ENCODE results near the gene GLOD5. TPM values are rescaled to one million over a fixed set of nuclear protein-coding genes. Genes with fewer than 3 reads are reported as not detected.

GLOD5 gene
- total and polyA plus RNA-seq, 9 of the 15 experiments (the other 6 are each of a cell fraction or from before 2014, with no cell fraction given) = 0.27 to 4.4 (median 2.2) TPM

GRCh38 chrX:48800574-48801279, 39.2 kb downstream of the GLOD5 start (continued):
- TF ChIP-seq AFF1 (IDR thresholded peaks at IDR 0.05; ENCODE audit: low read depth in 1 of 2, partially characterized antibody in 2 of 2) = peak; percentile 13 to 85
- TF ChIP-seq SMARCA5 (IDR thresholded peaks at IDR 0.05) = peak; percentile 74
- 0 out of 2 replicates have a peak, but pooled peaks have one; percentile 12 for TF ChIP-seq OTX1 (CRISPR knock-in tag; IDR thresholded peaks at IDR 0.05)
- no peak for TF ChIP-seq ZC3H8 (IDR thresholded peaks at IDR 0.05)
- no peak for TF ChIP-seq CEBPZ (IDR thresholded peaks at IDR 0.05; ENCODE audit: borderline replicate concordance, low read depth, low read length)
- no peak for TF ChIP-seq SIRT6 (IDR thresholded peaks at IDR 0.05; ENCODE audit: low read depth, low read length)
- no peak for TF ChIP-seq MLX (CRISPR knock-in tag; conservative IDR thresholded peaks at IDR 0.05)
- no peak for TF ChIP-seq RBM14 (IDR thresholded peaks at IDR 0.05; ENCODE audit: borderline replicate concordance, insufficient read depth, low read depth, low read length)
- TF ChIP-seq FOXP4 (CRISPR knock-in tag; IDR thresholded peaks at IDR 0.05; ENCODE audit: borderline replicate concordance) = 0 out of 2 replicates have a peak, but pooled peaks have one; percentile 52
- 0 out of 3 replicates have a peak, but pooled peaks of 1 of the 2 experiments have one; percentile 26 for TF ChIP-seq CBX3 (IDR thresholded peaks at IDR 0.05; ENCODE audit: borderline replicate concordance in 1 of 2, low read length in 2 of 2)
- TF ChIP-seq ZNF717 (CRISPR knock-in tag; IDR thresholded peaks at IDR 0.05) = no peak
- TF ChIP-seq CHD1 (IDR thresholded peaks at IDR 0.05; ENCODE audit: low read length) = peak; percentile 89
- TF ChIP-seq TARDBP (IDR thresholded peaks at IDR 0.05) = no peak; the same call in 1 of the 2 replicates
- TF ChIP-seq SMARCE1 (IDR thresholded peaks at IDR 0.05) = peak; percentile 97
- TF ChIP-seq NR2F6 (CRISPR knock-in tag; IDR thresholded peaks at IDR 0.05) = no peak
- TF ChIP-seq NFIX (CRISPR knock-in tag; IDR thresholded peaks at IDR 0.05; ENCODE audit: low read depth) = no peak
